Peyer's patch (tissue), 4 donors: ENCODE results near the gene ZNF142. TPM values are rescaled to one million over a fixed set of nuclear protein-coding genes. Genes with fewer than 3 reads are reported as not detected.
"Not testable (repeated sequence)": the region's sequence is repeated elsewhere in the genome, so short reads cannot be mapped to it uniquely, and the experiment has no call there.

Experiments
- DNase-seq, 3 donors: peaks; one replicate each; pipeline ENCODE4 v3.0.0-alpha.2; 2017 to 2019
- H3K27ac ChIP-seq, 4 donors: fragments of 200-600 bp; sonication (generic); one replicate each; pipeline ENCODE4 v1.5.1; 2016 to 2019
- H3K27me3 ChIP-seq, 2 donors: fragments of 200-600 bp; sonication (generic); one replicate each; pipeline ENCODE4 v1.5.1; 2019
- H3K36me3 ChIP-seq, 3 donors: fragments of 200-600 bp; sonication (generic); one replicate each; pipeline ENCODE4 v1.5.1; 2016 to 2019
- H3K4me1 ChIP-seq, 4 donors: fragments of 200-600 bp; sonication (generic); one replicate each; pipeline ENCODE4 v1.5.1; 2016 to 2019
- H3K4me3 ChIP-seq, 4 donors: fragments of 200-600 bp; sonication (generic); 1 replicate in 3 of 4; 2 replicates in 1 of 4; pipeline ENCODE4 v1.5.1; 2016 to 2019; ENCODE audit warnings: mild to moderate bottlenecking in 1 of 4
- H3K9me3 ChIP-seq, 4 donors: fragments of 200-600 bp; sonication (generic); one replicate each; pipeline ENCODE4 v1.5.1; 2016 to 2019; ENCODE audit warnings: mild to moderate bottlenecking in 1 of 4
- POLR2A ChIP-seq, 2 donors: fragments of 450-650 bp; IDR thresholded peaks; one replicate each; pipeline ENCODE4 v1.5.1; 2017; ENCODE audit warnings: antibody characterized with exemption in 2 of 2, mild to moderate bottlenecking in 2 of 2, moderate library complexity in 2 of 2
- total RNA-seq, 4 donors: library from RNA; depleted of rRNA; stranded (reverse); fragments of >200 nt; gene quantifications; one replicate each; pipeline ENCODE4 v1.1.0, GENCODE V29; 2016
- TF ChIP-seq, protein P1 (sequence below), 6 experiments: fragments of 450-650 bp in 4 of 6; fragments of 200-600 bp in 2 of 6; sonication (generic) in 1 of 6; IDR thresholded peaks; one replicate each; pipeline ENCODE4 v1.5.1; 2017 to 2019; ENCODE audit warnings: antibody characterized with exemption in 6 of 6, mild to moderate bottlenecking in 3 of 6, moderate library complexity in 1 of 6

Gene ZNF142
- total RNA-seq, 4 donors from 2014 or later, result 18.2 to 42.7 (median 26.6) TPM

- no peak for DNase-seq
- peaks cover 0 to 35% (median 0%) of the 10 kb centered on the region in 3 donors for H3K36me3 ChIP-seq
- H3K9me3 ChIP-seq, result no peaks in the 10 kb centered on the region
- H3K27ac ChIP-seq, result no peak overlapping the region
- H3K27me3 ChIP-seq, result no peaks in the 10 kb centered on the region
- TF ChIP-seq, protein P1, sequence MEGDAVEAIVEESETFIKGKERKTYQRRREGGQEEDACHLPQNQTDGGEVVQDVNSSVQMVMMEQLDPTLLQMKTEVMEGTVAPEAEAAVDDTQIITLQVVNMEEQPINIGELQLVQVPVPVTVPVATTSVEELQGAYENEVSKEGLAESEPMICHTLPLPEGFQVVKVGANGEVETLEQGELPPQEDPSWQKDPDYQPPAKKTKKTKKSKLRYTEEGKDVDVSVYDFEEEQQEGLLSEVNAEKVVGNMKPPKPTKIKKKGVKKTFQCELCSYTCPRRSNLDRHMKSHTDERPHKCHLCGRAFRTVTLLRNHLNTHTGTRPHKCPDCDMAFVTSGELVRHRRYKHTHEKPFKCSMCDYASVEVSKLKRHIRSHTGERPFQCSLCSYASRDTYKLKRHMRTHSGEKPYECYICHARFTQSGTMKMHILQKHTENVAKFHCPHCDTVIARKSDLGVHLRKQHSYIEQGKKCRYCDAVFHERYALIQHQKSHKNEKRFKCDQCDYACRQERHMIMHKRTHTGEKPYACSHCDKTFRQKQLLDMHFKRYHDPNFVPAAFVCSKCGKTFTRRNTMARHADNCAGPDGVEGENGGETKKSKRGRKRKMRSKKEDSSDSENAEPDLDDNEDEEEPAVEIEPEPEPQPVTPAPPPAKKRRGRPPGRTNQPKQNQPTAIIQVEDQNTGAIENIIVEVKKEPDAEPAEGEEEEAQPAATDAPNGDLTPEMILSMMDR (IDR thresholded peaks at IDR 0.05), result no peak
- TF ChIP-seq POLR2A (IDR thresholded peaks at IDR 0.05), result no peak
- no peaks in the 10 kb centered on the region for H3K4me1 ChIP-seq
- no peak overlapping the region for H3K4me3 ChIP-seq
Measured at GRCh38 chr2:218694405-218695145, 35.2 kb upstream of the ZNF142 start.

GRCh38 chr2:218691234-218691633, 31.8 kb upstream of the ZNF142 start:
- no peak for DNase-seq
- Histone ChIP-seq H3K9me3 (no peaks in the 10 kb centered on the region), H3K4me3 (no peak overlapping the region), H3K27ac (no peak overlapping the region), H3K36me3 (peaks cover 0 to 30% (median 0%) of the 10 kb centered on the region in 3 donors), H3K27me3 (no peaks in the 10 kb centered on the region), H3K4me1 (no peaks in the 10 kb centered on the region)
- TF ChIP-seq, protein P1 (IDR thresholded peaks at IDR 0.05), result no peak
- no peak for TF ChIP-seq POLR2A (IDR thresholded peaks at IDR 0.05)

DNA sequence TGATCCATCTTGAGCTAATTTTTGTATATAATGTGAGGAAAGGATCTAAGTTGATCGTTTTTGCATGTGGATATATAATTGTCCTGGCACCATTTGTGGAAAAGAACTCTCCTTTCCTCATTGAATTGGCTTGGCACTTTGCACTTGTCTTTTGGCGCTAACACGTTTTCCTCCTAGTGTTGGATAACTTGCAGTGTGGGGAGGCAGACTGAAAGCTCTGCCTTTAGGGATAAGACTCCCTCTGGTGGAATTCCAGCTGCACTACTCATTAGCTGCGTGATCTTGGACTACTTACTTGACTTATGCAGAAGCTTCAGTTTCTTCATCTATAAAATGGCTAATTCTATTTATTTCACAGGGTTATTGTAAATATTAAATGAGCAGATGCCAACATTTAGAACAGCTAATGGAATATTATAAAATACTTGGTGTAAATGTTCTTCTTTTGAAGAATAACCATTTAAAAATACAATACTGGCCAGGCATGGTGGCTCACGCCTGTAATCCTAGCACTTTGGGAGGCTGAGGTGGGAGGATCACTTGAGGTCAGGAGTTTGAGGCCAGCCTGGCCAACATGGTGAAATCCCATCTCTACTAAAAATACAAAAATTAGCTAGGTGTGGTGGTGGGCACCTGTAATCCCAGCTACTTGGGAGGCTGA, 28.1 kb upstream of the ZNF142 start:
- TF ChIP-seq, protein P1 (IDR thresholded peaks at IDR 0.05), result peak; percentile 21 to 92 (median 72)
- not testable (repeated sequence) for H3K9me3 ChIP-seq, H3K4me1 ChIP-seq, H3K27ac ChIP-seq, H3K27me3 ChIP-seq, H3K4me3 ChIP-seq
- H3K36me3 ChIP-seq, result peaks cover 0 to 22% (median 0%) of the 10 kb centered on the region in 3 donors
- peak in 2 of 3 donors; percentile 25 to 76 for DNase-seq

GRCh38 chr2:218680061-218680460, 20.6 kb upstream of the ZNF142 start:
- Histone ChIP-seq H3K27me3 (no peaks in the 10 kb centered on the region), H3K4me1 (no peaks in the 10 kb centered on the region), H3K27ac (no peak overlapping the region), H3K4me3 (no peak overlapping the region), H3K9me3 (no peaks in the 10 kb centered on the region), H3K36me3 (peaks cover 0 to 22% (median 0%) of the 10 kb centered on the region in 3 donors)
- TF ChIP-seq, protein P1 (IDR thresholded peaks at IDR 0.05), result no peak
- TF ChIP-seq POLR2A (IDR thresholded peaks at IDR 0.05), result no peak
- DNase-seq, result no peak

GRCh38 chr2:218679119-218679518, 19.7 kb upstream of the ZNF142 start:
- peak in 1 of 3 donors; percentile 54 for DNase-seq
- H3K4me1 ChIP-seq, result no peaks in the 10 kb centered on the region
- no peaks in the 10 kb centered on the region for H3K9me3 ChIP-seq
- H3K4me3 ChIP-seq, result no peak overlapping the region
- no peak overlapping the region for H3K27ac ChIP-seq
- no peaks in the 10 kb centered on the region for H3K27me3 ChIP-seq
- TF ChIP-seq POLR2A (IDR thresholded peaks at IDR 0.05), result no peak
- TF ChIP-seq, protein P1 (IDR thresholded peaks at IDR 0.05), result no peak
- H3K36me3 ChIP-seq, result peaks cover 0 to 22% (median 0%) of the 10 kb centered on the region in 3 donors
